ENCODE results near the gene RPS19BP1. TPM values are rescaled to one million over a fixed set of nuclear protein-coding genes. Genes with fewer than 3 reads are reported as not detected.

The RPS19BP1 gene
- total RNA-seq, 1 donor from 2014 or later = 43.7 TPM

- intact Hi-C loops (cut with DNase I) = no loop called here
- no peak for DNase-seq (ENCODE audit: low spot score)
These were observed 30.4 kb upstream of the RPS19BP1 start for GRCh38 chr22:39562839-39563489.

- DNase-seq (ENCODE audit: low spot score) = no peak
- intact Hi-C loops (cut with DNase I) = no loop called here
These were observed 27.6 kb upstream of the RPS19BP1 start for GRCh38 chr22:39560127-39560526.

- intact Hi-C loops (cut with DNase I) = no loop called here
These were observed 27.0 kb upstream of the RPS19BP1 start for GRCh38 chr22:39559456-39560105.

GRCh38 chr22:39558950-39559349 is 26.4 kb upstream of the RPS19BP1 start:
- no peak for DNase-seq (ENCODE audit: low spot score)
- intact Hi-C loops (cut with DNase I) = no loop called here

More at GRCh38 chr22:39559456-39560105, 27.0 kb upstream of the RPS19BP1 start:
- no peak for DNase-seq (ENCODE audit: low spot score)

DNA sequence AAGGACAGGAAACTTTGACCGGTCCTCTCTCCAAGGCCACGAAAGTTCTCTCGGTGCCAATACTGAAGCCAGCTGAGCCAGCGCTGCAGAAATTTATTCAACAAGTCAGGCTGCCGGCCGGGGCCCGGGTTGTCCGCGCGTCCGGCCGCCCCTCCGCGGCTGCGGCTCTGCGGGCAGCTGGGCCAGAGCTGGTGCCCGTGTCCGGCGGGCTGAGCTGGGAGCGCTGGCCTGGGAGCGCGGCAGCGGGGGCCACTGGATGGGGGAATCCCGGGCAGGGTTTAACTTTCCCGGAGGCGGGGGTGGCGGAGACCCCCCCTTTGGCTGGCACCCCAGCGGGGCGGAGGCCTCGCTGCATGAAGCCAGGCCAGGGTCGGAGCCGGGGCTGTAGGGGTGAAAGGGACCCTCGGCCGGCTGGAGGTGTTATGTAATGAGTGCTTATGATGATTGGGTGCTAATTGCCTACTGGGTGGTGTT is 25.7 kb upstream of the RPS19BP1 start:
- intact Hi-C loops (cut with DNase I) = no loop called here
- no peak for DNase-seq (ENCODE audit: low spot score)

GRCh38 chr22:39556970-39557841 is 24.7 kb upstream of the RPS19BP1 start:
- intact Hi-C loops (cut with DNase I) = no loop called here

GRCh38 chr22:39554151-39554550 is 21.6 kb upstream of the RPS19BP1 start:
- DNase-seq (ENCODE audit: low spot score) = no peak
- intact Hi-C loops (cut with DNase I) = no loop called here

More at GRCh38 chr22:39556970-39557841, 24.7 kb upstream of the RPS19BP1 start:
- no peak for DNase-seq (ENCODE audit: low spot score)

DNA sequence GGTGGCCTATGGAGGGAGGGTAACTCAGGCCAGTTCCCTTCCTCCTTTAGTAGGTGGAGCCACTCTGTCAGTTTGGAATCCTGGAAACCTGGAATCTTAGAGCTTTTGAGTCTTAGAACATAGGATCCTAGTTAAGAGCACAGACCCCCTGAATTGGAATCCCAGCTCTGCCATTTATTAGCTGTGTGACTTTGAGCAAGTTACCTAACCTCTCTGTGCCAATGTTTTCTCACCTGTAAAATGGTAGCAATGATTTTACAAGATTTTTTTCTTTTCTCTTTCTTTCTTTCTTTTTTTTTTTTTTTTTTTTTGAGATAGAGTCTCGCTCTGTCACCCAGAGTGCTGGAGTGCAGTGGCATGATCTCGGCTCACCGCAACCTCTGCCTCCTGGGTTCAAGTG is 20.9 kb upstream of the RPS19BP1 start:
- no peak for DNase-seq (ENCODE audit: low spot score)
- intact Hi-C loops (cut with DNase I) = no loop called here

GRCh38 chr22:39547587-39547947 is 15.0 kb upstream of the RPS19BP1 start:
- DNase-seq (ENCODE audit: low spot score) = no peak
- intact Hi-C loops (cut with DNase I) = loop anchor here (5.0 kb wide), 1 partner anchor 485 kb away; no protein-coding TSS in a partner anchor

DNA sequence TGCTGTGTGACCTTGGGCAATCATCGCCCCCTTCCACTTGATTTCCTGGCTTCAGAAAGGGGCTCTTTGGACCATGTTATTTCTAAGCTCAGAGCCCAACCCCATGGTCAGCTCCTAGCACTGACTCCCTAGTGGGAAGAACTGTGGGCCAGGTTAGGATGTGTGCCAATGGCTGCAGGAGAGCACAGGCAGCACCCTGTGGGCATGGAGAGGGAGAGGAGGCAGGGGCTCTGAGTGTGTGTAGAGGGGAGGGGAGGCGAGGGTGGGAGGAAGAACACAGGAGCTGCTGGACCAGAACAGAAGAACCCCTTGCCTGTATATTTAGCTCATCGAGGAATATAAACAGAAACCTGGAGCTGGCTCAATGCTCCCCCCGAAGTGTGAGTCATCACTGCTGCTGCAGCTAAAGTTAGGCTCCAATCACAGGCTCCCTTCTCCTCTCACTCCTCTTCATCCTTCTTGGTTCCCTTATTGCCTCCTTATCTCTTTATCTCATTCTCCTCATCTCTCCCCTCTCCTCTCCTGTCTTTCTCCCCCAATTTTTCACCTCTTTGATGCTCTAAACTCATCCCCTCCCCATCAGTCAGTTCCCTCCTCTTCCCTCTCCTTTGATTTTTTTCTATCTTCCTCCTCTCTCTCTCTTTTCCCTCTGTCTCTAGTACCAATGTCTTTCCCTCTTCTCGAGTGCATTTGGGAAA is 14.5 kb upstream of the RPS19BP1 start:
- intact Hi-C loops (cut with DNase I) = loop anchor here (5.0 kb wide), 1 partner anchor 485 kb away; no protein-coding TSS in a partner anchor
- DNase-seq (ENCODE audit: low spot score) = no peak

DNA sequence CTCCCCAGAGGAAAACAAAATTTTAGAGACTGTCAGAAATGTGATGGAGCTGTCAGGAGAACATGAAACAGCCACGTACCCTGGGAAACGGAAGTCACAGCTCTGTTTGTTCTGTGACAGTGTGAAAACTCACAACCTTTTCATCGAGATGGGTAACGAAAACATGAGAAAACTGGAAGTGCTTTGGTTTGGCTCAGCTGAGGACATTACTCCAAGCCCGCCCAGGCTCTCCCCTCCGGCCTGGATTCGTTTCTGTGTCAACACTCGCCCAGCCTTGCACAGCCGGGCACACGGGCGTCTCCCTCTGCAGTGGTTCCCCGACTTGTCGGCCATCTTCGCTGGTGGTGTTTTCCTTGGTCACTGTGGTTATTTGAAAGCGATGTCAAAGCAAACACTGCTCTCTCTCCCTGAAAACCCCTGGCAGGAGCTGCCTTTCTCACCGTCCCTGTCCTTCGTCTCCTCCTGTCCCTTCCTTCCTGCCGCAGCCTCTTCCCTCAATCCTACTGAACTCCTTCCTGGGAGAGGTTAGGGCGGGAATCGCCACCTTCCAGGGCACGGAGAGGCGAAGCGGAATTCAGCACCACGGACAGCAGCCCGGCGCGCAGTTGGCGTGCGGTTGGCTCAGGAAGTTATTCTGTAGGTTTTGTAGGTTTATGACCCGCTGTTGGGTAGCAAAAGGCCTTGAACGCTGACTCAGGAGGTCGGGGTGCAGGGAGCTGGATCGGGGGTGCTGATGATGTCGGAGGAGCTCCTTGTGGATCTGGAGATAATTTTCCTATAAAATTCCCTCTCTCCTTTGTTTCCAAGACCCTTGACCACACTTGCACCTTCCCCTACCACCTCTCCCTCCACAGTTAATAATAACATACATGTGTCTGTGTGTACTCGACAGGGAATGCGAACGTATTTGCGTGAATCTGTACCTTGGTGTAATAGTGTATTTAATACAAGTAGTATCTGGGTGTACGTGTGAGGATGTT is 13.1 kb upstream of the RPS19BP1 start:
- DNase-seq (ENCODE audit: low spot score) = no peak
- intact Hi-C loops (cut with DNase I) = loop anchor here (5.0 kb wide), 1 partner anchor 487 kb away; no protein-coding TSS in a partner anchor

DNA sequence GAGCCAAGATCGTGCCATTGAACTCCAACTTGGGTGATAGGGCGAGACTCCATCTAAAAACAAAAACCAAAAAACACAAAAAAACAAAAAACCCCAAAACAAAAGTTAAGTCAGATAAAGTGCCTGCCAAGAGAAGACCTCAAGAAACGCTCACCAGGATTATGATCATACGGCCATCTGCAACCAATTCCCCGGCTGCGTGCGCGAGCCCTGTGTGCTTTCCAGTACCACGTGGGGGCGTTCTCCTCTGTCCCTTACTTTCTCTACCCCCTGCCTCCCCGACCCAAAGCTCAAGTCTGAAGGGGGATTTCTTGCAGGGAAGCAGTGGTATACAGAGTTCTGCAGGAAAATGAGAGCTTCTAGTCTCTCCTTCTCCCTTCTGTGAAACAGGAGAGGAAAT is 10.5 kb upstream of the RPS19BP1 start:
- DNase-seq (ENCODE audit: low spot score) = no peak
- intact Hi-C loops (cut with DNase I) = no loop called here

GRCh38 chr22:39537975-39538374 is 5.4 kb upstream of the RPS19BP1 start:
- no peak for DNase-seq (ENCODE audit: low spot score)
- intact Hi-C loops (cut with DNase I) = no loop called here

DNA sequence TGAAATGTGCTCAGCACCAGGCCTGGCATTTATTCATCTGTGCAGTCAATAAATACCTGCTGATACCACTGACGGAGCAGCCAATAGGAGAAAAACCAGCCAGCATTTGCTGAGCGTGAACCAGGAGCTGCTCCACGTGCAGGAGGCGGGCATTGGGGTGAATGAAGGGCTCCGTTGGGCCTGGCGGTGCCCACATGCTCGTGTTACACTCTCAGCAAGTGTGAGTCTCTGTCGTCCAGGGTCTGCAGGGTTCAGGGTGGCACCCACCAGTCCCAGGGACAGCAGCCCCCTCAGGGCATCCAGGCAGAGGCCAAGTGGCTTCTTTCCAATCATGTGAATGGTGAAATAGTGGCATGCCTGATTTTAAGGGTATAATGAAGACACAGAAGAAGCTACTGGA is 4.2 kb upstream of the RPS19BP1 start:
- intact Hi-C loops (cut with DNase I) = no loop called here
- no peak for DNase-seq (ENCODE audit: low spot score)

DNA sequence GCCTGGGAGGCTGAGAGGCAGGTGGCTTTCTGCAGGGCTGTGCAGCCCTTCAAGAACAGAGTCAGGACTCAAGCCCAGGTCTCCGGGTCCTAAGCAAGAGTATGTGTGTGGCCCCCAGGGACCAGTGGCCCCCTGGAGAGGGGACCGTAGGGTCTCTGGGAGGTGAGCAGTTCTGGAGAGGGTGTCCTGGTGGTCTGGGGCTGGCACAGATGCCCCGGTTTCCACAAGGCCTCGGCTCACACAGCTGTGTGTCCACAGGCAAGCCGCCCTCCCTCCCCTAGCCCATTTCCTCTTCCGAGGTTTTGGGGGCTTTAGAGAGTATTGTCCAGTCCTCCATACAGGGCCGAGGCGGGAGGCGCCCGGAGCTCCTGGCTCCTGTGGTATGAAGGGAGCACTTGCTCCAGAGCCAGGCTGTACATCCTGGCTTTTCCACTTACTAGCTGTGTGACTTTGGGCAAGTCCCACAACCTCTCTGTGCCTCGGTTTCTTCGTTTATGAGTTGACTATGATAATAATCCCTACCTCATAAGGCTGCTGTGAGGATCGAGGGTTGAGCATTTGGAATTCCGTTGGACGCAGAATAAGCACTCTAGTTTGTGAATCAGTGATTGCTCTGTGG is 3.4 kb upstream of the RPS19BP1 start:
- DNase-seq (ENCODE audit: low spot score) = no peak
- intact Hi-C loops (cut with DNase I) = loop anchor here (2.0 kb wide), 2 partner anchors 489 to 501 kb away; no protein-coding TSS in a partner anchor

- intact Hi-C loops (cut with DNase I) = loop anchor here (2.0 kb wide), 2 partner anchors 489 to 501 kb away; no protein-coding TSS in a partner anchor
- DNase-seq (ENCODE audit: low spot score) = no peak
These were observed 2.8 kb upstream of the RPS19BP1 start for GRCh38 chr22:39535357-39535725.

GRCh38 chr22:39534591-39535356 is 2.2 kb upstream of the RPS19BP1 start:
- intact Hi-C loops (cut with DNase I) = loop anchor here (2.0 to 5.0 kb wide), 3 partner anchors 490 to 813 kb away; partner anchors contain the start of gene ADSL

More at GRCh38 chr22:39534591-39535356, 2.2 kb upstream of the RPS19BP1 start:
- DNase-seq (ENCODE audit: low spot score) = peak; percentile 92
